Measurements from ENCODE around the gene NFIX.
A peak's percentile ranks its signal among the peaks of the same experiment; 100 is the strongest.
"Not testable (repeated sequence)": the region's sequence is repeated elsewhere in the genome, so short reads cannot be mapped to it uniquely, and the experiment has no call there.

The NFIX gene

DNA sequence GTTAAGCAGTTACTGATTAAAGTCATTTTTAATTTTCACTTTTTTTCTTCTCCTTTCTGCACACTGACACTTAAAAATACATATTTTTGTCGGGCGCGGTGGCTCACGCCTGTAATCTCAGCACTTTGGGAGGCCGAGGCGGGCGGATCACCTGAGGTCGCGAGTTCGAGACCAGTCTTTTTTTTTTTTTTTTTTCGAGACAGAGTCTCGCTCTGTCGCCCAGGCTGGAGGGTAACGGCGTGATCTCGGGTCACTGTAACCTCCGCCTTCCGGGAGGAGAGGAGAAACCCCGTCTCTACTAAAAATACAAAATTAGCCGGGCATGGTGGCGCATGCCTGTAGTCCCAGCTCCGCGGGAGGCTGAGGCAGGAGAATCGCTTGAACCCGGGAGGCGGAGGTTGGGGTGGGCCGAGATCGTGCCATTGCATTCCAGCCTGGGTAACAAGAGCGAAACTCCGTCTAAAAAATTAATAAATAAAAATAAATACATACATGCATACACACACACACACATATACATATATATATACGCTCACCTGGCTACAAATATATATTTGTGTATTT is 37.8 kb upstream of the NFIX start:
- not testable (repeated sequence) for DNase-seq (ENCODE audit: low read depth, low spot score)

DNA sequence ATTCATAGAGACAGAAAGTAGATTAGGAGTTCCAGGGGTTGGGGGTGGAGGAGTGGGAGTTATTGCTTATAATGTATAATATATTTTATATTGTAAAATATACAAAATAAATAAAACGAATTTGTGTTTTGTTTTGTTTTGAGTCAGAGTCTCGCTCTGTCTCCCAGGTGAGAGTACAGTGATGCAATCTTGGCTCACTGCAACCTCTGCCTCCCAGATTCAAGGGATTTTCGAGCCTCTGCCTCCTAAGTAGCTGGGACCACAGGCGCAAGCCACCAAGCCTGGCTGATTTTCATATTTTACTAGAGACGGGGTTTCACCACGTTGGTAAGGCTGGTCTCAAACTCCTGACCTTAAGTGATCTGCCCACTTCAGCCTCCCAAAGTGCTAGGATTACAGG is 35.8 kb upstream of the NFIX start:
- no peak for DNase-seq (ENCODE audit: low read depth, low spot score)

DNA sequence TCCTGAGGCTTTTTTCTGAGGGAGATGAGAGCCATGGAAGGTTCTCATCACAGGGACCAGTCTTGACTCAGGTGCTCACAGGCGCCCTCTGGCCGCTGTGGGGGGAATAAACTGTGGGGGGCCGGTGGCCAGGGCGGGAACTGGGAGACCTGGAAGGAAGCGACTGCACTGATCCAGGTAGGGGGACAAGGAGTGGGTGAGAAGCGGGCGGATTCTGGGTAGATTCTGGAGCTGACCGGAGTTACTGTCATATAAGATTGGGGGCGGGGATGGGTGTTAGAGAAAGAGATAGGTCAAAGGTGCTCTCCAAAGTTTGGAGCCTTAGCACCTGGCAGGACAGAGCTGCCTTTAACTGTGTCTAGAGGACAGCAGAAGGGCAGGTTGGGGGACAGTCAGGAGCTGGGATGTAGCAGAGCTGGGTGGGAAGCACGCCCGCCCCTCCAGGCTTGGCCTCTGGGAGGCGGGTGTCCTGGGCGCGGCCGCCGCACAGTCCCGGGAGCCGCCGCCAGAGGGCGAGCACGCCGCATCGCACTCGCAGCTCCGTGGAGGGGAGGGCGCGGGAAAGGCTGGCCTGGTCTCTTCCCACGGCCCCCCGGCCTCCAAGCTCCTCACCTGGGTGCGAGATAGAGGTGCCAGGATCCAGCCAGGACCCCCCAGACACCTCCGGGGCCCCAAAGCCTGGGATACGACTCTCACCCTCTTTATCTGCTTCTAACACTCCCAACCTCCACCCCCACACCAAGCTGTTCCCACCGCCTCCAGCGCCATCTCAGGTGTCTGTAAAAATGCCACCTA is 30.1 kb upstream of the NFIX start:
- DNase-seq (ENCODE audit: low read depth, low spot score) = peak; percentile 68

DNA sequence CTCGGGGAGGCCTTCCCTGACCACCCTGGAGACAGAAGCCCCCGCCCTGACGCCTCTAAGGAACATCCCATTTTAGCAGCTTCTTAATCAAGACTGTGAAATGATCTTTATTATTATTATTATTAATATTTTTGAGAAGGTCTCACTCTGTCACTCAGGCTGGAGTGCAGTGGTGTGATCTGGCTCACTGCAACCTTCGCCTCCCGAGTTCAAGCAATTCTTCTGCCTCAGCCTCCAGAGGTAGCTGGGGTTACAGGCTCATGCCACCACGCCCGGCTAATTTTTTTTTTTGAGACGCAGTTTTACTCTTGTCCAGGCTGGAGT is 29.5 kb upstream of the NFIX start:
- DNase-seq (ENCODE audit: low read depth, low spot score) = no peak

DNA sequence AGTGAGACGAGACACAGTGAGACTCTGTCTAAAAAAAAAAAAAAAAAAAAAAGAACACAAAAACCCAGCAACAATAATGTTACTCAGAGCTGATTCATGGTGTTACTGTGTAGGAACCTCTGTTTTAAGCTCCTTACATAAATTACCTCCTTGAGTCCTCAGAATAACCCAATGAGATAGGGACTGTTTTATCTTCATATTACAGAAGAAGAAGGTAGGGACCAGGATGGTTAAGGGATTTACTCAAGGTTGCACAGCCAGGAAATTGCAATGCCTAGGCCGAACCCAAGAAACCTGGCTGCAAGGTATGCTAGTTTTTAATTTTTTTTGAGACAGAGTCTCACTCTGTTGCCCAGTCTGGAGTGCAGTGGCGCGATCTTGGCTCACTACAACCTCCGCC is 27.4 kb upstream of the NFIX start:
- DNase-seq (ENCODE audit: low read depth, low spot score) = no peak

DNA sequence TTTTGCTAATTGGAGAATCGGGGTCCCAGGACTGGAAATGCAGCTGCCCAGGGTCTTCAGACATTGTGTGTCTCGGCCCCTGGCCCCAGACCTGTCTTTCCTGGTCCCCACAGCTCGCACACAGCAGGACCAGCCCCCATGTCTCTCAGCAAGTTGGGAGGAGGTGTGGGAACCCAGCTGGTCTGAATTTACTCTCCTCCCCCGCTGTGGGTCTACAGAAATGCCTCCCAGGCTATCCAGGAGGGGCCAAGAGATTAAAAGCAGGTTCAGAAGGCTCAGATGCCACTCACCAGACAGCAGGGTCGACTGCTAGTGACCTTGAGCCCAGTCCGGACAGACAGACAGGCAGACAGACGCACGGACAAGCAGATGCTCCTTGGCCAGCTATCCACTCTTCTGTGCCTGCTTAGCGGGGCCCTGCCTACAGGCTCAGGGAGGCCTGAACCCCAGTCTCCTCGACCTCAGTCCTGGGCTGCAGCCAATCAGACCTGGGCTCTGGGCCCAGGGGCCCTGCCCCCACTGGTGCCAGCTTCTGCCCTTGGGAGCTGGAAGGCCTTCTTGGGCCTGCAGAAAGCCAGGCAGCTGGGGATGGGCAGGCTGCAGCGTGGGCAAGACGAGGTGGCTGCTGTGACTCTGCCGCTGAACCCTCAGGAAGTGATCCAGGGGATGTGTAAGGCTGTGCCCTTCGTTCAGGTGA is 25.8 kb upstream of the NFIX start, which contains the start of gene DAND5:
DAND5 (plus strand) TSS at position 285 of the 697 bp plus-strand sequence; CDS start at position 370, 85 bp downstream.
- no peak for DNase-seq (ENCODE audit: low read depth, low spot score)

DNA sequence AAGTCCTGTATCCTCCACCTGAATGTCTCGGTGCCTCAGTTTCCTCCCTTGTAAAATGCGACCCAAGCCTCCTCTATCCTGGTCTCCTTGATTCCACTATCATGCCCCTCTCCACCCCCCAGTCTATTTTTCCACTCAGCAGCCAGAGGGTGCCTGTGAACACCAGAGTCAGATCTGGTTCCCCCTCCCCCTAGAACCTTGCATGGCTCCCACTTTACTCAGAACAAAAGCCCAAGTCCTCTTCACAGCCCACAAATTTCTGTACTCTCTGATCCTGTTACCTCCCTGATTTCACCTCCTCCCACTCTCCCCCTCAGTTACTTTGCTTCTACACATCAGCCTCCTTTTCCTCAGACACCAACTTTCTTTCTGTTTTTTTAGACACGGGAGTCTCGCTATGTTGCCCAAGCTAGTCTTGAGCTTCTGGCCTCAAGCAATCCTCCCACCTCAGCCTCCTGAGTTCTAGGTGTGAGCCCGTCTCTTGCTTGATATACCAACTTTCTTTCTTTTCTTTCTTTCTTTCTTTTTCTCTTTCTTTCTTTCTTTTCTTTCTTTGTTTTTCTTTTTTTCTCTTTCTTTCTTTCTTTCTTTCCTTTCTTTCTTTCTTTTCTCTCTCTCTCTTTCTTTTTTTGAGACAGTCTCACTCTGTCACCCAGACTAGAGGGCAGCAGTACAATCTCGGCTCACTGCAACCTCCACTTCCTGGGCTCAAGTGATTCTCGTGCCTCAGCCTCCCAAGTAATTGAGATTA is 25.0 kb upstream of the NFIX start:
- no peak for DNase-seq (ENCODE audit: low read depth, low spot score)

DNA sequence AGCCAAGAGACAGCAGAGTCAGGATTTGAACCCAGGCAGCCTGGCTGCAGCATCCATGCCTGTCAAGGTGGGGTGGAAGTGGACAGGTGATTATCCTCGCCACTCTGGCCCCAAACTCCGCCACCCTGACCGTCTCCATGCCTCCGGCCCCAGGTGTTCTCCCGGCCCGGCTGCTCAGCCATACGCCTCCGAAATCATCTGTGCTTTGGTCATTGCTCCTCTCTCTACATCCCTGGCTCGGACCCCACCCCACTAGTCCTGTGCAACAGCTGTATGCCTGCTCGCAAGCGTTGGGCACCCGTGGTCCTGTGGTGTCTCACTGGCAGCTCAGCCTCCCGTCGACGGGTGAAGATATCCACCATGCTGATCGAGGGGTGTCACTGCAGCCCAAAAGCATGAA is 22.0 kb upstream of the NFIX start:
- no peak for DNase-seq (ENCODE audit: low read depth, low spot score)

DNA sequence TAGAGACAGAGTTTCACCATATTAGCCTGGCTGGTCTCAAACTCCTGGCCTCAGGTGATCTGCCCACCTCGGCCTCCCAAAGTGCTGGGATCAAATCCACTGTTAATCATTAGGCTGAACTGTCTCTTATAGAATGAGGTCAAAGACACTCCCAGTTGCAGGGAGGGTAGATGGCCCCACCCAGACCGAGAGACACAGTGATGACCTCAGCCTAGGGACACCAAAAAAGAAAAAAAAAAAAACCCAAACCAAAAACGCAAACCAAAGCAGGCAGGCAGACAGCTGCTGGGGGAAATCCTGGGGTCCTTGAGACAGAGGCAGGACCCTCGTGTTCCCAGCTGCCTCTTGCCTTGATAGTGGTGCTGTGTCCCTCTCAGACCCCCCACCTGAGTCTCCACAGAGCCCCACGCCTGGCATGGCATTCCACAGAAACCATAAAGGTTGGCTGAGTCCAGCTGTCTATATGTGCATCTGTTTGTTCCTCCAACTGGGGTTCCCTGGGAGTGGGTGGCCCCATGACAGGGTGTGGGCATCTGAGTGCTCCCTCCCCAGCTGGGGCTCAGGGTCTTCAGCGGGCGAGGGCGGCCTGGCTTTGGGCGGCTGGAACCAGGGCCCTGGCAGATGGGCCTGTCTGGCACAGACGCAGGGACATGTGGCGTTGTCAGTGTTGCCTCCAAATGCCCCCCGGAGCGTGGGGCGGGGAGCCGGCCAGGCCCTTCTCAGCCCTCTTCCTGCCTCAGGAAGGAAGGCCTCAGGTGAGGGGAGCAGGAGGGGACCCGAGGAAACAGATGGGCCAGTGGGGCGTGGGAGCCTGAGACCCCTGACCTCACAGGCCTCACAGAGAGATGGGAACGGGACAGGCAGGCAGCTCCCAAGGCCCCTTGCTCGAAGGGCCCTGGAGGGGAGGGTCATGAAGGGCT is 20.7 kb upstream of the NFIX start:
- no peak for DNase-seq (ENCODE audit: low read depth, low spot score)

DNA sequence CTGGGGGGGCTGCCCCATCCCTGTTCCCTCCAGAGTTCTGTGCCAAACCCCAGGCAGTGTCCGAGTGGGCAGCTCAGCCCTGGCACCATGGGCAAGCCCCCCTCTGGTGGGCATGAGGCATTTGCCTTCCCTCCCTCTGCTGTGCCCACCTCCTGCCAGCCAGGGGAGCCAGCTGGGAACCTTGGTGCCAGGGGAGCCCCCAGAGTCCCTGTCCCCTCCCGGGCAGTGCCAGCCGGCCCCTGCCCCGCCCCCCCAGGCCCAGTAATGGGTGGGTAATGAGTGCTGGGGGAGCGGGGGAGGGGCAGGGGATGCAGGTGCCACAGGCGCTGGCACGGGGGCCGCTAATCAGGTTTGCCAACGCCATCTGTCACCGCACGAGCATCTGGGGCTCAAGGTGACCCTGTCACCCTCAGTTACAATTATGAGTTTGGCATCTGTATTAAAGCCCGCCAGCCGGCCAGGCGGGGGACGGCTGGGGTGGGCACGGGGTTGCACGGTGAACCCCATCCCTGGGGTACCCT is 20.0 kb upstream of the NFIX start:
- DNase-seq (ENCODE audit: low read depth, low spot score) = no peak

DNA sequence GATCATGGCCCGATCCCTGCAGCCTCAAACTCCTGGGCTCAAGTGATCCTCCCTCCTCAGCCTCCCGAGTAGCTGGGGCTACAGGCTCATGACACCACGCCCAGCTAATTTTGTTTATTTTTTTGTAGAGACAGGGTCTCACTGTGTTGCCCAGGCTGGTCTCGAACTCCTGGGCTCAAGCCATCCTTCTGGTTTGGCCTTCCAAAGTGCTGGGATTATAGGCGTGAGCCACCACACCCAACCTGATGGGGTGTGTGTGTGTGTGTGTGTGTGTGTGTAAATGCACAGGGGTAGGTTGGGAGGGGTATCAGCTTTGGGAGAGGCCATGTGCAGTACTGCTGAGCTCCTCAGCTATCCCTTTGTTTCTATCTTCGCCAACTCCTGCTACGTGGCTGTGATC is 19.2 kb upstream of the NFIX start:
- not testable (repeated sequence) for DNase-seq (ENCODE audit: low read depth, low spot score)

DNA sequence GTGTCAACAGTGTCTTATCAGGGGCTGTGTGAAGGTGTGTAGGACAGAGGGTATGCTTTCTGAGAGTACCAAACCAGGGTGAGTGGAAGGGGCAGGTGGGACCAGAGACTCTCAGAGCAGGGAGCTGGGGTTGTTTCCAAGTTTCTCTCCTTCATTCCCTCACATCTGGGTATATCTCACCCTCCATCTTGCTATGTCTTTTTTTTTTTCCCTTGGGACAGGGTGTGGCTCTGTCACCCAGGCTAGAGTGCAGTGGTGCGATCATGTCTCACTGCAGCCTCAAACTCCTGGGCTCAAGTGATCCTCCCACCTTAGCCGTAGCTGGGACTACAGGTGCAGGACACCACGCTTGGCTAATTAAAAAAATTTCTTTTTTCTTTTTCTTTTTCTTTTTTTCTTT is 15.3 kb upstream of the NFIX start:
- DNase-seq (ENCODE audit: low read depth, low spot score) = no peak

DNA sequence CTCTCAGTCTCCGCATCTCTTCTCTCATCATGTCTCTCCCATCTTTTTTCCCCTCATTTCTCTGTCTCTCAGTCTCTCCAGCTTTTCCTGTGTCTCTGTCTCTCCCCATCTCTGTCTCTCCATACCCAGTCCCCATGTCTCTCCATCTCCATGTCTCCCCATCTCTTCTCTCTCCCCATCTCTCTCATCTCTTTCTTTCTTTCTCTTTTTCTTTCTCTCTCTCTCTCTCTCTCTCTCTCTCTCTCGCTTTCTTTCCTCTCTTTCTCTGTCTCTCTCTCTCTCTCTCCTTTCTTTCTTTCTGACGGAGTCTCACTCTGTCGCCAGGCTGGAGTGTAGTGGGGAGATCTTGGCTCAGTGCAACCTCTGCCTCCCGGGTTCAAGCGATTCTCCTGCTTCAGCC is 12.6 kb upstream of the NFIX start:
- DNase-seq (ENCODE audit: low read depth, low spot score) = no peak

DNA sequence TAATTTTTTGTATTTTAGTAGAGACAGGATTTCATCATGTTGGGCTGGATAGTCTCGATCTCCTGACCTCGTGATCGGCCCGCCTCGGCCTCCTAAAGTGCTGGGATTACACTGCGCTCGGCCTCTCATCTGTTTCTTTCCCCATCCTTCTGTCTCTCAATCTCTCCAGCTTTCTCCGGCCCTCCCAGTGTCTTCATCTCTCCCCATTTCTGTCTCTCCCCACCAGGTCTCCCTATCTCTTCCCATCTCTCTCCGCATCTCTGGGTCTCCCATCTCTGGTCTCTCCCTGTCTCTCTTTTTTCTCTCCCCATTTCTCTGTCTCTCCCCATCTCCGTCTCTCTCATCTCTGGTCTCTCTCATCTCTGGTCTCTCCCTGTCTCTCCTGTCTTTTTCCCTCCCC is 12.2 kb upstream of the NFIX start:
- no peak for DNase-seq (ENCODE audit: low read depth, low spot score)

DNA sequence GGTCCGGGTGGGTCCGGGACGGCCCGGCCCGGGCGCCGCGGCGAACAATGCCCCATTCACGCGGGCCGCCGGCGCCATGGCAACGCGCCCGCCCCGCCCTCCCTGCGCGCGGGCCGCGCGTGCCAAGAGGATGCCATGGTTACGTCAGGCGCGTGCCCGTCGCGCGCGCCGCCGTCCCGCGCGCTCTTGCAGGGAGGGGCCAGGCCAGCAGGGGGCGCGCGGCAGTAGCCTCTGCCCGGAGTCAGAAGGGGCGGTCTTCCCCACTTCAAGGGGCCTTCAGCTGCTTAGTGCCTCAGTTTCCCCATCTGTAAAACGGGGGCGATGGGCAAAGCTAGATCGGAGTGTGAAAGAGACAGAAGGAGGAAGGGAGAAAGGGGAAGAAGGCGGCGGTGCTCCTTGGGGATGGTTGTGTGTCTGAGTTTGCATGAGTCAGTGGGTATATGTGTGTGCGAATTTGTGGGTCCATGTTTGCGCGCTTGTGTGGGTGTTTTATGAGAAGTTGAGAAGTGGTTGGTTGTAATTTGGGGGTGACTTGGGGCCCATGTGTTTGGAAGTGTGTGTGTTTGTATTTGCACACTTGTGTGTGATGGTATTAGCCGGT is 11.6 kb upstream of the NFIX start:
- peak; percentile 55 for DNase-seq (ENCODE audit: low read depth, low spot score)

DNA sequence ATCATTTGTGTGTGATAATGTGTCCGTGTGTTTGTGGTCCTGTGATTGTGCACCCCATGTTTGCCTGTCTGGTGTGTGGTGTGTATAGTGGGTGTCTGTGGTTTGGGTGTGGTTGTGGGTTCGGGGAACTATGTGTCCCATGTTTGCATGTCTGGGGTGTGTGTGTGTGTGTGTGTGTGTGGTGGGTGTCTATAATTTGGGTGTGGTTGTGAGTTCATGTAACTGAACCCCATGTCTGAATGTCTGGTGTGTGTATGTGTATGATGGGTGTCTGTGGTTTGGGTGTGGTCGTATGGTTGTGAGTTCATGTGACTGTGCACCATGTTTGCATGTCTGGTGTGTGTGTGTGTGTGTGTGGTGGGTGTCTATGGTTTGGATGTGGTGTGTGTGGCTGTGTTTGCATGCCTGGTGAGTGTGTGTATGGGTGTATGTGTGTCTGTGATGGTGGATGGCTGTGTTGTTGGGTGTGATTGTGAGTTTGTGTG is 11.1 kb upstream of the NFIX start:
- DNase-seq (ENCODE audit: low read depth, low spot score) = no peak

DNA sequence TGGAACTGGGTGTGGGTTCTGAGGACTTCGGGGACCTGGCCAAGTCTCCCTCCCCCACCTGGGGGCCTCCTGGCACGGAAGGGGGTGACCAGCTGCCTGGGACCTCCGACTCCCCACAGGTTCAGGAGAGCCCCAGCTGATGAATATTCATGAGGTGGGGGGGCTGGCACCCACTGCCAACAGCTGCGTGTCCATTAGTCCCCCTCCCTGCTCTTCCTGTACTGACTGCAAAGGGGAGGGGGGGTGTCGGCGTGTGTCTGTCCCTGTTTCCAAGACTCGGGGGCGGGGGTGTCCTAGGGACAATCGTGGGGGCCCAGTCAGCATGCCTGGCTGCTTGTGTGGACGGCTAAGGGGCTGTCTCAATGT is 10.6 kb upstream of the NFIX start:
- DNase-seq (ENCODE audit: low read depth, low spot score) = no peak

DNA sequence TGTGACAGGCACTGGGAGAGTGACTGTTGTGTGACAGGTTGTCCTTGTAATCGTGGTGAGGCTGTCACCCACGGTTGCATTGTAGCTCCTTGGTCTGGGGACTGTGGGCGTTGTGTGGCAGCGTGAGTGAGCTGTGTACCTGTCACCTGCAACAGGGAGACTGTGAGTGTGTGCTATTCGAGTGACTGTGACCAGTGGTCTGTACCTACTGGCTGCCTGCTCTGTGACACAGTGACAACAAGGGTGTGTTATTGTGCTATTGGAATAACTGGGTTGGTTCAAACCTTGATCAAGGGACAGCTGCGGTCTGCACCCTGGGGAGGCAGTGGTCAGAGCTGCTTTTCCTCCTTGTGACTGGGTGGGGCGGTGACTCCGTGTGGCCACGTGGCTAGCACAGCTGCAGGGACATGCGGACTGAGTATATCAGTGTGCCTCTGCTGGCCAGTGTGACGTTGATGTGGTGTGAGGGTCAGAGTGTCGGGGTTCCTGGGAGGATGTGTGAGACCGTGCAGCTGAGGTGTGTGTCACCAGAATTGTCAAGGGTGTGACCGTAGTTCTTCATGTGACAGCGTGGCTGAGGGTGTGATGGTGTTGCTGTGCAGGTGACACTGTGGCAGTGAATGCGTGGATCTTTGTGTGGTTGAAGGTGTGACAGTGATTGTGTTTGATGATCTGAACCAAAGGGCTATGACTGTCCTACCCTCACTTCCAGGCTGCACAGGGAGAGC is 10.1 kb upstream of the NFIX start:
- DNase-seq (ENCODE audit: low read depth, low spot score) = no peak

DNA sequence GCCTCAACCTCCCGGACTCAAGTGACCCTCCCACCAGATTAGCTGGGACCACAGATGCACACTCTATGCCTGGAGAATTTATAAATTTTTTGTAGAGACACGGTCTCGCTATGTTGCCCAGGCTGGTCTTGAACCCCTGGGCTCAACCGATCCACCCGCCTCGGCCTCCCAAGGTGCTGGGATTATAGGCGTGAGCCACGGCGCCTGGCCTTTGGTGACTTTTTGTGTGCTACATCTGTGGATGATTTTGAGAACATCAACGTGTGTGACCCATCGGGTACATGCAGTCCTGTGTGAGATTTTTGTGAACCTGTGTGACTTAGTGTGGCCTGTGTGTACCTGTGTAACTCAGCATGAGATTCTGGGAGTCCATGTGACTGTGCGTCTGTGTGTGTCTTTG is 8.5 kb upstream of the NFIX start:
- DNase-seq (ENCODE audit: low read depth, low spot score) = no peak

DNA sequence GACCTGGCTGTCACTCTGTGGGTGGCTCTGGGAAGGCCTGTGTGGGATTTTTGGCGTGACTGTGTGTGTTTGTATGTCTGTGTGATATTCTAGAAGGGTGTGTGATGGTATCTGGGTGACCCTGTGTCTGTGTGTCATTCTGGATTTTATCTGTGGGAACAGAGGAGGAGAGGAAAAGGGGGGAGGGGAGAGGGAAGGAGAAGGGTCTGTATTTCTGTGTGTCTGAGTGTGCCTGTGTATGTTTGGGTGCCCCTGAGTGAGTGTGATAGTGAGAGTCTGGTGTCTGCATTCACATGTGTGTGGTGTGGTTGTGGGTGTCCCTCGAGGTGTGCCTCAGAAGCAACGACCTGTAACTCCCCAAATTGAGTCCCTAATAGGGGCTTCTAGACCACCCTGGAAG is 8.1 kb upstream of the NFIX start:
- no peak for DNase-seq (ENCODE audit: low read depth, low spot score)
